ENCODE data around the gene HIP1.

HIP1 gene

GRCh38 chr7:75669579-75669978 is 69.2 kb downstream of the HIP1 start:
- DNase-seq (ENCODE audit: low spot score), result no peak

GRCh38 chr7:75667938-75668337 is 70.8 kb downstream of the HIP1 start:
- no peak for DNase-seq (ENCODE audit: low spot score)

GRCh38 chr7:75663302-75663907 is 75.3 kb downstream of the HIP1 start:
- DNase-seq (ENCODE audit: low spot score), result no peak

GRCh38 chr7:75662579-75663301 is 76.0 kb downstream of the HIP1 start:
- DNase-seq (ENCODE audit: low spot score), result no peak

GRCh38 chr7:75660566-75661215 is 78.0 kb downstream of the HIP1 start:
- no peak for DNase-seq (ENCODE audit: low spot score)

GRCh38 chr7:75658802-75659201 is 79.9 kb downstream of the HIP1 start:
- DNase-seq (ENCODE audit: low spot score), result no peak

GRCh38 chr7:75658369-75658768 is 80.4 kb downstream of the HIP1 start:
- no peak for DNase-seq (ENCODE audit: low spot score)

- DNase-seq (ENCODE audit: low spot score), result no peak
Observed at GRCh38 chr7:75657866-75658265, 80.9 kb downstream of the HIP1 start.

GRCh38 chr7:75656740-75657139 is 82.0 kb downstream of the HIP1 start:
- no peak for DNase-seq (ENCODE audit: low spot score)

- no peak for DNase-seq (ENCODE audit: low spot score)
Observed at GRCh38 chr7:75655536-75655935, 83.2 kb downstream of the HIP1 start.

- DNase-seq (ENCODE audit: low spot score), result no peak
Observed at GRCh38 chr7:75654855-75655254, 83.9 kb downstream of the HIP1 start.

- no peak for DNase-seq (ENCODE audit: low spot score)
Observed at GRCh38 chr7:75653651-75654050, 85.1 kb downstream of the HIP1 start.

GRCh38 chr7:75652788-75653187 is 86.0 kb downstream of the HIP1 start:
- no peak for DNase-seq (ENCODE audit: low spot score)

- DNase-seq (ENCODE audit: low spot score), result no peak
Observed at GRCh38 chr7:75650681-75651080, 88.1 kb downstream of the HIP1 start.

- peak; percentile 62 for DNase-seq (ENCODE audit: low spot score)
Observed at GRCh38 chr7:75650062-75650461, 88.7 kb downstream of the HIP1 start.

GRCh38 chr7:75649462-75649861 is 89.3 kb downstream of the HIP1 start:
- no peak for DNase-seq (ENCODE audit: low spot score)

GRCh38 chr7:75647709-75648438 is 90.9 kb downstream of the HIP1 start:
- no peak for DNase-seq (ENCODE audit: low spot score)

- DNase-seq (ENCODE audit: low spot score), result no peak
Observed at GRCh38 chr7:75646571-75647102, 92.1 kb downstream of the HIP1 start.

- DNase-seq (ENCODE audit: low spot score), result no peak
Observed at GRCh38 chr7:75645570-75645969, 93.2 kb downstream of the HIP1 start.

- DNase-seq (ENCODE audit: low spot score), result no peak
Observed at GRCh38 chr7:75644589-75644988, 94.2 kb downstream of the HIP1 start.

- DNase-seq (ENCODE audit: low spot score), result peak; percentile 74
Observed at GRCh38 chr7:75642810-75643486, 95.8 kb downstream of the HIP1 start.

- DNase-seq (ENCODE audit: low spot score), result no peak
Observed at GRCh38 chr7:75640201-75640600, 98.5 kb downstream of the HIP1 start.

Data from iPS-NIHi11 (cell line).